ENCODE measurements around the gene ZNF385B. TPM values are rescaled to one million over a fixed set of nuclear protein-coding genes. Genes with fewer than 3 reads are reported as not detected.

Gene ZNF385B
- total RNA-seq, 1 donor from 2014 or later, result 35.8 TPM

GRCh38 chr2:179619947-179620467, 241.4 kb downstream of the ZNF385B start:
- no peak overlapping the region for H3K4me3 Mint-ChIP-seq
- no peak for DNase-seq (ENCODE audit: low spot score)
- no peak overlapping the region for H3K27ac Mint-ChIP-seq
- H2AFZ ChIP-seq (replicated peaks), result no peak overlapping the region
- no peaks in the 10 kb centered on the region for H3K27me3 Mint-ChIP-seq (ENCODE audit: insufficient read depth, low read depth)
- H3K27me3 ChIP-seq, result no peaks in the 10 kb centered on the region
- no peaks in the 10 kb centered on the region for H4K20me1 ChIP-seq (ENCODE audit: low read depth)
- H3K4me2 ChIP-seq, result no peak overlapping the region
- H3K36me3 Mint-ChIP-seq, result no peaks in the 10 kb centered on the region
- no peak overlapping the region for H3K9ac ChIP-seq
- H3K9me3 ChIP-seq (ENCODE audit: low read depth), result no peaks in the 10 kb centered on the region
- H3F3A ChIP-seq (ENCODE audit: low read depth), result no peaks in the 10 kb centered on the region
- no peaks in the 10 kb centered on the region for H3K79me2 ChIP-seq (ENCODE audit: low read depth)
- no peak overlapping the region for H3K4me3 ChIP-seq
- no peaks in the 10 kb centered on the region for H3K36me3 ChIP-seq
- no peak overlapping the region for H3K27ac ChIP-seq
- H3K4me1 Mint-ChIP-seq, result no peaks in the 10 kb centered on the region
- TF ChIP-seq, protein P1, sequence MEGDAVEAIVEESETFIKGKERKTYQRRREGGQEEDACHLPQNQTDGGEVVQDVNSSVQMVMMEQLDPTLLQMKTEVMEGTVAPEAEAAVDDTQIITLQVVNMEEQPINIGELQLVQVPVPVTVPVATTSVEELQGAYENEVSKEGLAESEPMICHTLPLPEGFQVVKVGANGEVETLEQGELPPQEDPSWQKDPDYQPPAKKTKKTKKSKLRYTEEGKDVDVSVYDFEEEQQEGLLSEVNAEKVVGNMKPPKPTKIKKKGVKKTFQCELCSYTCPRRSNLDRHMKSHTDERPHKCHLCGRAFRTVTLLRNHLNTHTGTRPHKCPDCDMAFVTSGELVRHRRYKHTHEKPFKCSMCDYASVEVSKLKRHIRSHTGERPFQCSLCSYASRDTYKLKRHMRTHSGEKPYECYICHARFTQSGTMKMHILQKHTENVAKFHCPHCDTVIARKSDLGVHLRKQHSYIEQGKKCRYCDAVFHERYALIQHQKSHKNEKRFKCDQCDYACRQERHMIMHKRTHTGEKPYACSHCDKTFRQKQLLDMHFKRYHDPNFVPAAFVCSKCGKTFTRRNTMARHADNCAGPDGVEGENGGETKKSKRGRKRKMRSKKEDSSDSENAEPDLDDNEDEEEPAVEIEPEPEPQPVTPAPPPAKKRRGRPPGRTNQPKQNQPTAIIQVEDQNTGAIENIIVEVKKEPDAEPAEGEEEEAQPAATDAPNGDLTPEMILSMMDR (IDR thresholded peaks at IDR 0.05), result no peak
- TF ChIP-seq EZH2phosphoT487 (IDR thresholded peaks at IDR 0.05), result no peak
- no peak for TF ChIP-seq EZH2 (IDR thresholded peaks at IDR 0.05)
- H3K4me1 ChIP-seq, result no peaks in the 10 kb centered on the region
- H3K9me3 Mint-ChIP-seq, result no peaks in the 10 kb centered on the region

DNA sequence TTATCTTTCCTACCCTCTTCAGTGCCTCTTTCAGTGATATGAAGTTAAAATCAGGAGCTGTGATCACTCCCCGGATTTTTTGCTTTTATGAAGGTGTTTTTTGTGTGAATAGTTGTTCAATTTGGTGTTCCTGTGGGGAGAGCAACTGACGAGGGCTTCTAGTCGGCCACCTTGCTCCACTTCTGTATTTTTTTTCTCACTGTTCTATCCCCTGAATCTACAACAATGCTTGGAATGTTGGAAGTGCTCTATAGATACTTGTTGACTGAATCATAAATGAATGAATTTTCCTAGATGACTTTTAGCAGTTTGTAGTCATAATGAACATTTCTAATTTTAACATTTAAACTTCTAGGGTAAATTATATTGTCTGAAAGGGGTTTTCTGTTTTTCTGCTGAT, 247.3 kb downstream of the ZNF385B start:
- Histone ChIP-seq H3K27me3 (no peaks in the 10 kb centered on the region), H3K9ac (no peak overlapping the region), H3K4me1 (no peaks in the 10 kb centered on the region), H3K4me2 (no peak overlapping the region), H3F3A (ENCODE audit: low read depth) (no peaks in the 10 kb centered on the region), H3K79me2 (ENCODE audit: low read depth) (no peaks in the 10 kb centered on the region), H4K20me1 (ENCODE audit: low read depth) (no peaks in the 10 kb centered on the region), H3K9me3 (ENCODE audit: low read depth) (no peaks in the 10 kb centered on the region), H3K4me3 (no peak overlapping the region), H2AFZ (replicated peaks) (no peak overlapping the region), H3K36me3 (no peaks in the 10 kb centered on the region), H3K27ac (no peak overlapping the region)
- TF ChIP-seq EZH2phosphoT487 (IDR thresholded peaks at IDR 0.05) (no peak), EZH2 (IDR thresholded peaks at IDR 0.05) (no peak)
- TF ChIP-seq, protein P1 (IDR thresholded peaks at IDR 0.05), result no peak
- no peak for DNase-seq (ENCODE audit: low spot score)
- no peak overlapping the region for H3K4me3 Mint-ChIP-seq
- H3K36me3 Mint-ChIP-seq, result no peaks in the 10 kb centered on the region
- no peak overlapping the region for H3K27ac Mint-ChIP-seq
- no peaks in the 10 kb centered on the region for H3K4me1 Mint-ChIP-seq
- H3K27me3 Mint-ChIP-seq (ENCODE audit: insufficient read depth, low read depth), result no peaks in the 10 kb centered on the region
- no peaks in the 10 kb centered on the region for H3K9me3 Mint-ChIP-seq

DNA sequence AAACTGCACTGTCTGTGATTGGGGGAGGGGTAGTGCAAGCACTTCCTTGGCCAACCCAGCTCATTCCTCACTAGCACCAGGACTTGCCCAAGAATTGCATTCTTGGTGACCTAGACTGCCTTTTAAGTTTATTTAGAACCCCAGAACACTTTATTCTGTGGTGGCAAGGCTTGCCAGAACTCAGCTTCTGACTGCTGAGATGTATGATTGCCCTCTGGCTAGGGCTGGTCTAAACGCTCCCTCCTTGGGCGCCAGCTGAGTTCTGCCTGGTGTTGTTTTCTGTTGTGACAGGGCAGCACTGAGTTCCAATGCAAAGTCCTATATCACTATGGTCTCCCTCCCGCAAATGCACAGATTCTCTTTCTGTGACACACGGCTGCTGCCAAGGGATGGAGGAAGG, 247.7 kb downstream of the ZNF385B start:
- TF ChIP-seq EZH2phosphoT487 (IDR thresholded peaks at IDR 0.05) (no peak), EZH2 (IDR thresholded peaks at IDR 0.05) (no peak)
- TF ChIP-seq, protein P1 (IDR thresholded peaks at IDR 0.05), result no peak
- Mint-ChIP-seq H3K9me3 (no peaks in the 10 kb centered on the region), H3K4me1 (no peaks in the 10 kb centered on the region), H3K4me3 (no peak overlapping the region), H3K27me3 (ENCODE audit: insufficient read depth, low read depth) (no peaks in the 10 kb centered on the region), H3K27ac (no peak overlapping the region), H3K36me3 (no peaks in the 10 kb centered on the region)
- H3K36me3 ChIP-seq, result no peaks in the 10 kb centered on the region
- no peak overlapping the region for H3K4me3 ChIP-seq
- no peak overlapping the region for H3K27ac ChIP-seq
- H4K20me1 ChIP-seq (ENCODE audit: low read depth), result no peaks in the 10 kb centered on the region
- no peak overlapping the region for H2AFZ ChIP-seq (replicated peaks)
- no peaks in the 10 kb centered on the region for H3K79me2 ChIP-seq (ENCODE audit: low read depth)
- no peaks in the 10 kb centered on the region for H3K27me3 ChIP-seq
- no peaks in the 10 kb centered on the region for H3K9me3 ChIP-seq (ENCODE audit: low read depth)
- H3K4me2 ChIP-seq, result no peak overlapping the region
- no peaks in the 10 kb centered on the region for H3K4me1 ChIP-seq
- no peak for DNase-seq (ENCODE audit: low spot score)
- H3K9ac ChIP-seq, result no peak overlapping the region
- H3F3A ChIP-seq (ENCODE audit: low read depth), result no peaks in the 10 kb centered on the region

All from neural progenitor cell (in vitro differentiated cells).